BE2C (cell line): ENCODE measurements around the gene BTBD2.

Source experiments
- DNase-seq: peaks from one replicate; pipeline ENCODE4 v3.0.0-alpha.2; 2020
- H3K27me3 ChIP-seq: fragments of 250-450 bp; sonication (Bioruptor Pico); 2 replicates; pipeline ENCODE4 v1.5.1; 2020; ENCODE audit warnings: mild to moderate bottlenecking
- H3K36me3 ChIP-seq: fragments of 250-450 bp; sonication (Bioruptor Pico); 2 replicates; pipeline ENCODE4 v1.5.1; 2020; ENCODE audit warnings: mild to moderate bottlenecking
- H3K4me1 ChIP-seq: fragments of 250-450 bp; sonication (Bioruptor Pico); 2 replicates; pipeline ENCODE4 v1.5.1; 2020
- H3K4me3 ChIP-seq: 2 replicates; pipeline ENCODE4 v1.5.1; 2011; ENCODE audit warnings: low read depth, low read length
- H3K9me3 ChIP-seq: fragments of 250-450 bp; sonication (Bioruptor Pico); 2 replicates; pipeline ENCODE4 v1.5.1; 2020
- CTCF ChIP-seq: IDR thresholded peaks from 2 replicates; pipeline ENCODE4 v1.5.1; 2012; ENCODE audit warnings: mild to moderate bottlenecking, low read depth, low read length

BTBD2 gene

GRCh38 chr19:1980809-1981181 lies 34.7 kb downstream of the BTBD2 start:
- TF ChIP-seq CTCF, result no peak
- no peak for DNase-seq
- no peaks in the 10 kb centered on the region for H3K4me1 ChIP-seq
- H3K4me3 ChIP-seq, result no peak overlapping the region
- no peaks in the 10 kb centered on the region for H3K27me3 ChIP-seq
- H3K36me3 ChIP-seq, result peaks cover 49% of the 10 kb centered on the region
- H3K9me3 ChIP-seq, result no peaks in the 10 kb centered on the region

- Histone ChIP-seq H3K4me1 (no peaks in the 10 kb centered on the region), H3K9me3 (no peaks in the 10 kb centered on the region), H3K36me3 (peaks cover 52% of the 10 kb centered on the region), H3K27me3 (no peaks in the 10 kb centered on the region), H3K4me3 (no peak overlapping the region)
- DNase-seq, result no peak
- no peak for TF ChIP-seq CTCF
Observed at GRCh38 chr19:1980091-1980808, 35.3 kb downstream of the BTBD2 start.

- Histone ChIP-seq H3K36me3 (peaks cover 51% of the 10 kb centered on the region), H3K9me3 (no peaks in the 10 kb centered on the region), H3K27me3 (no peaks in the 10 kb centered on the region), H3K4me1 (no peaks in the 10 kb centered on the region), H3K4me3 (no peak overlapping the region)
- no peak for TF ChIP-seq CTCF
- no peak for DNase-seq
Observed at GRCh38 chr19:1979642-1980041, 35.9 kb downstream of the BTBD2 start.

- no peak for TF ChIP-seq CTCF
- no peaks in the 10 kb centered on the region for H3K9me3 ChIP-seq
- H3K4me1 ChIP-seq, result no peaks in the 10 kb centered on the region
- DNase-seq, result no peak
- H3K27me3 ChIP-seq, result no peaks in the 10 kb centered on the region
- no peak overlapping the region for H3K4me3 ChIP-seq
- H3K36me3 ChIP-seq, result peaks cover 49% of the 10 kb centered on the region
Observed at GRCh38 chr19:1979017-1979416, 36.5 kb downstream of the BTBD2 start.

GRCh38 chr19:1978346-1978894 lies 37.1 kb downstream of the BTBD2 start:
- Histone ChIP-seq H3K36me3 (peaks cover 47% of the 10 kb centered on the region), H3K4me3 (no peak overlapping the region), H3K9me3 (no peaks in the 10 kb centered on the region), H3K4me1 (no peaks in the 10 kb centered on the region), H3K27me3 (no peaks in the 10 kb centered on the region)
- no peak for DNase-seq
- TF ChIP-seq CTCF, result no peak

- Histone ChIP-seq H3K4me1 (no peaks in the 10 kb centered on the region), H3K4me3 (no peak overlapping the region), H3K36me3 (peaks cover 39% of the 10 kb centered on the region), H3K27me3 (no peaks in the 10 kb centered on the region), H3K9me3 (no peaks in the 10 kb centered on the region)
- TF ChIP-seq CTCF, result no peak
- no peak for DNase-seq
Observed at GRCh38 chr19:1977120-1977519, 38.4 kb downstream of the BTBD2 start.
